Sigmoid colon (tissue), 4 donors: ENCODE measurements around the gene LAMB3.

Source experiments
- EP300 ChIP-seq, 4 donors: sonication (generic); formaldehyde crosslinking; IDR thresholded peaks; one replicate each; pipeline ENCODE4 v1.6.1; 2017; ENCODE audit warnings: antibody characterized with exemption in 4 of 4
- POLR2A ChIP-seq, 2 donors: fragments of 450-650 bp; IDR thresholded peaks; one replicate each; pipeline ENCODE4 v1.6.1; 2016; ENCODE audit warnings: antibody characterized with exemption in 2 of 2, mild to moderate bottlenecking in 2 of 2, moderate library complexity in 2 of 2
- TF ChIP-seq, protein P1 (sequence below), 4 experiments: fragments of 450-650 bp in 3 of 4; fragments of 200-600 bp in 1 of 4; IDR thresholded peaks; one replicate each; pipeline ENCODE4 v1.5.1; 2016 to 2019; ENCODE audit warnings: antibody characterized with exemption in 4 of 4, mild to moderate bottlenecking in 3 of 4, moderate library complexity in 2 of 4

DNA sequence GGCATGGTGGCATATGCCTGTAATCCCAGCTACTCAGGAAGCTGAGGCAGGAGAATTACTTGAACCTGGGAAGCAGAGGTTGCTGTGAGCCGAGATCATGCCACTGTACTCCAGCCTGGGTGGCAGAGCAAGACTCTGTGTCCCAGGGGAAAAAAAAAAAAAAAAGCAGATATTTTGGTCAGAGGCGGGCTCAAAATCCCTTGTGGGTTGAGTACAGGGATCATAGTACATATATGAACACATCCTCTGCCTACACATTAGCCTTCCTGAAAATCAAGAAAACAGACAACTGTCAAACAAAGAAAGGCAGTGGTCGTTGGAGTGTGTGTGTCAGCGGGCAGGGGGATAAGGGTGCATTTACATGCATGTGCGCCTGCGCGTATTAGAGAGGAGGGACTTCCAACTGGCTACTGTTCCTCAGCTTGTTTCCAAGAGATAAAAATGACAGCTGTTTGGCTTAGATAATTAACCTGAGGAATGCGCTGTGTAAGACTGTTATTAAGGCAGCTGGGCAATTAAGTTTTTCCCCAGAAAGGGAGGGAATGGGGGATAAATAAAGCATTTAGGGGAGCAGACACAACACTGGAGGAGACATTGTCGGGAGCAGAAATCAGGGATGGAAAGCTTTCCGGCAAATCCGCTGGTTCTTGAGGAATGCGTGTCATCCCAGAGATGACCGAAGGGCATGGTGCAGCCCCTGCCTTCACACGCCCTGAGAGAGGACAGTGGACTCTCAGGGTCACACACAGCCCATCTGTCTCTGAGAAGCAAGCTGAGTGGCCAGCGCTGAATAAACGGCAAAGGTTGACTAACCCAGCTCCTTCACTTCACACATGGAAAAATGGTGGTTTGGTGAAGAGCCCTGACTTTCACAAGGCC lies 6.4 kb downstream of the LAMB3 start:
- TF ChIP-seq, protein P1, sequence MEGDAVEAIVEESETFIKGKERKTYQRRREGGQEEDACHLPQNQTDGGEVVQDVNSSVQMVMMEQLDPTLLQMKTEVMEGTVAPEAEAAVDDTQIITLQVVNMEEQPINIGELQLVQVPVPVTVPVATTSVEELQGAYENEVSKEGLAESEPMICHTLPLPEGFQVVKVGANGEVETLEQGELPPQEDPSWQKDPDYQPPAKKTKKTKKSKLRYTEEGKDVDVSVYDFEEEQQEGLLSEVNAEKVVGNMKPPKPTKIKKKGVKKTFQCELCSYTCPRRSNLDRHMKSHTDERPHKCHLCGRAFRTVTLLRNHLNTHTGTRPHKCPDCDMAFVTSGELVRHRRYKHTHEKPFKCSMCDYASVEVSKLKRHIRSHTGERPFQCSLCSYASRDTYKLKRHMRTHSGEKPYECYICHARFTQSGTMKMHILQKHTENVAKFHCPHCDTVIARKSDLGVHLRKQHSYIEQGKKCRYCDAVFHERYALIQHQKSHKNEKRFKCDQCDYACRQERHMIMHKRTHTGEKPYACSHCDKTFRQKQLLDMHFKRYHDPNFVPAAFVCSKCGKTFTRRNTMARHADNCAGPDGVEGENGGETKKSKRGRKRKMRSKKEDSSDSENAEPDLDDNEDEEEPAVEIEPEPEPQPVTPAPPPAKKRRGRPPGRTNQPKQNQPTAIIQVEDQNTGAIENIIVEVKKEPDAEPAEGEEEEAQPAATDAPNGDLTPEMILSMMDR (IDR thresholded peaks at IDR 0.05) = no peak
- TF ChIP-seq EP300 (IDR thresholded peaks at IDR 0.05) (no peak), POLR2A (IDR thresholded peaks at IDR 0.05) (no peak)
